Activated CD8-positive, alpha-beta T cell treated with anti-CD3 and anti-CD28 coated beads for 36 hours (primary cell): ENCODE results near the gene GAL. TPM values are rescaled to one million over a fixed set of nuclear protein-coding genes. Genes with fewer than 3 reads are reported as not detected.

ENCODE experiments used
- ATAC-seq: fragments of 200-7000 bp; cut with Tn5 transposase; one replicate; pipeline ENCODE4 v1.10.0; 2021; ENCODE audit warnings: mild to moderate bottlenecking, moderate library complexity
- CTCF ChIA-PET: fragments of 350-600 bp; sonication (Branson Sonifier 250); formaldehyde crosslinking; loops from one replicate; lab custom pipeline; 2021; ENCODE audit warnings: antibody characterized with exemption; lab: Charles Lee
- POLR2A ChIA-PET: fragments of 350-600 bp; sonication (Branson Sonifier 250); formaldehyde crosslinking; loops from one replicate; lab custom pipeline; 2021; ENCODE audit warnings: antibody characterized with exemption; lab: Charles Lee
- DNase-seq: peaks from one replicate; pipeline ENCODE4 v3.0.0-alpha.2; 2020
- H3K27ac Mint-ChIP-seq: one replicate; pipeline ENCODE4 v1.8.0; 2021; ENCODE audit warnings: mild to moderate bottlenecking, mixed read lengths
- H3K27me3 Mint-ChIP-seq: one replicate; pipeline ENCODE4 v1.8.0; 2021; ENCODE audit warnings: mixed read lengths
- H3K36me3 Mint-ChIP-seq: one replicate; pipeline ENCODE4 v1.8.0; 2021; ENCODE audit warnings: low read depth, mixed read lengths
- H3K4me1 Mint-ChIP-seq: one replicate; pipeline ENCODE4 v1.8.0; 2021; ENCODE audit warnings: low read depth, mixed read lengths
- H3K4me3 Mint-ChIP-seq: one replicate; pipeline ENCODE4 v1.8.0; 2021; ENCODE audit warnings: mild to moderate bottlenecking, moderate library complexity, mixed read lengths
- H3K9me3 Mint-ChIP-seq: one replicate; pipeline ENCODE4 v1.8.0; 2021; ENCODE audit warnings: mixed read lengths
- CTCF ChIP-seq: fragments of 200-600 bp; IDR thresholded peaks from one replicate; pipeline ENCODE4 v1.8.0; 2022; ENCODE audit warnings: antibody characterized with exemption, mild to moderate bottlenecking
- intact Hi-C: fragments of 100-400 bp; cut with micrococcal nuclease; formaldehyde crosslinking; loops from one replicate; pipeline ENCODE4 v1.10.0; 2022
- total RNA-seq, 2 experiments: library from RNA; stranded (reverse); gene quantifications; one replicate each; pipeline ENCODE4 v1.2.3, GENCODE V29; 2021

GAL gene
- total RNA-seq, 2 experiments from 2014 or later = 2.2 to 3.8 TPM

GRCh38 chr11:68692115-68692514 lies 7.8 kb downstream of the GAL start:
- TF ChIP-seq CTCF = no peak
- H3K36me3 Mint-ChIP-seq = no peaks in the 10 kb centered on the region
- no peak for ATAC-seq
- no peak for DNase-seq
- ChIA-PET CTCF (no interaction called here), POLR2A (interaction anchor here (1.1 kb wide), 1 partner anchor 27 kb away, joined by 3 read pairs; no protein-coding TSS in a partner anchor)
- peaks cover 16% of the 10 kb centered on the region for H3K4me1 Mint-ChIP-seq
- intact Hi-C loops = no loop called here
- no peak overlapping the region for H3K4me3 Mint-ChIP-seq
- peaks cover 5% of the 10 kb centered on the region for H3K9me3 Mint-ChIP-seq
- H3K27me3 Mint-ChIP-seq = peaks cover 1% of the 10 kb centered on the region
- no peak overlapping the region for H3K27ac Mint-ChIP-seq

GRCh38 chr11:68692871-68693483 lies 8.6 kb downstream of the GAL start:
- ChIA-PET POLR2A (no interaction called here), CTCF (no interaction called here)
- H3K27me3 Mint-ChIP-seq = peaks cover 3% of the 10 kb centered on the region
- no peak overlapping the region for H3K27ac Mint-ChIP-seq
- no peak overlapping the region for H3K4me3 Mint-ChIP-seq
- TF ChIP-seq CTCF = no peak
- DNase-seq (no peak), ATAC-seq (no peak)
- no peaks in the 10 kb centered on the region for H3K36me3 Mint-ChIP-seq
- peaks cover 8% of the 10 kb centered on the region for H3K9me3 Mint-ChIP-seq
- peaks cover 16% of the 10 kb centered on the region for H3K4me1 Mint-ChIP-seq
- intact Hi-C loops = no loop called here

- Mint-ChIP-seq H3K4me3 (no peak overlapping the region), H3K9me3 (peaks cover 8% of the 10 kb centered on the region), H3K27me3 (peaks cover 3% of the 10 kb centered on the region), H3K36me3 (no peaks in the 10 kb centered on the region), H3K27ac (no peak overlapping the region), H3K4me1 (peaks cover 16% of the 10 kb centered on the region)
- CTCF ChIA-PET = no interaction called here
- ATAC-seq (no peak), DNase-seq (no peak)
- POLR2A ChIA-PET = no interaction called here
- intact Hi-C loops = no loop called here
- no peak for TF ChIP-seq CTCF
Measured at GRCh38 chr11:68693484-68693882, 9.1 kb downstream of the GAL start.

GRCh38 chr11:68694431-68695297 lies 10.3 kb downstream of the GAL start:
- CTCF ChIA-PET = no interaction called here
- ATAC-seq = no peak
- intact Hi-C loops = no loop called here
- no peak for TF ChIP-seq CTCF
- no peaks in the 10 kb centered on the region for H3K36me3 Mint-ChIP-seq
- peaks cover 5% of the 10 kb centered on the region for H3K27me3 Mint-ChIP-seq
- H3K4me3 Mint-ChIP-seq = no peak overlapping the region
- H3K4me1 Mint-ChIP-seq = peaks cover 16% of the 10 kb centered on the region
- no peak for DNase-seq
- POLR2A ChIA-PET = no interaction called here
- peaks cover 8% of the 10 kb centered on the region for H3K9me3 Mint-ChIP-seq
- H3K27ac Mint-ChIP-seq = no peak overlapping the region

- no peak overlapping the region for H3K27ac Mint-ChIP-seq
- peaks cover 5% of the 10 kb centered on the region for H3K27me3 Mint-ChIP-seq
- ChIA-PET CTCF (interaction anchor here (1.2 kb wide), 1 partner anchor 103 kb away, joined by 4 read pairs; no protein-coding TSS in a partner anchor), POLR2A (no interaction called here)
- no peak for DNase-seq
- no peak for TF ChIP-seq CTCF
- ATAC-seq = no peak
- H3K4me1 Mint-ChIP-seq = peaks cover 10% of the 10 kb centered on the region
- H3K36me3 Mint-ChIP-seq = no peaks in the 10 kb centered on the region
- peaks cover 8% of the 10 kb centered on the region for H3K9me3 Mint-ChIP-seq
- H3K4me3 Mint-ChIP-seq = no peak overlapping the region
- intact Hi-C loops = no loop called here
Measured at GRCh38 chr11:68695531-68695930, 11.2 kb downstream of the GAL start.
